Measurements from ENCODE around the gene BMPR1B. TPM values are rescaled to one million over a fixed set of nuclear protein-coding genes. Genes with fewer than 3 reads are reported as not detected.

Gene BMPR1B
- polyA plus RNA-seq, 6 donors from 2014 or later = not detected

DNA sequence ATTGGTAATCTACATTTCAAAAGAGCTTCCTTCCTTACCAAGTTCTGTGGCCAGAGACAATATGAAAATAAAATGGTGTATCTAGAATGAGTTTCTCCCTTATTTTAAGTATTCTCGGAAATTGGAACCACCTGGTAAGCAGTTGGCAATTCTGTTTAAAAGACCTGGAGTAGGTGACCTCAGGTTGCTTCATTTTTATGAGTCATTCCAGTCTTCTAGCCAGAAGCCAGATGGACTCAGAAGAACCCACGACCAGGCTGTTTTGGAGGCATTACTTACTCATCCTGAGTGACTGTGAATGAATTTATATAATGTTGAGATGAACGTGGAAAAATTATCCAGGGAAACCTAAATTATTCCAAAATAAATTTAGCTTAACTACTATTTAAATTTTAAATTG is 9.1 kb downstream of the BMPR1B start:
- Mint-ChIP-seq H3K36me3 (no peaks in the 10 kb centered on the region), H3K9me3 (no peaks in the 10 kb centered on the region), H3K27me3 (peaks cover 19 to 34% (median 27%) of the 10 kb centered on the region in 3 donors), H3K4me1 (no peaks in the 10 kb centered on the region), H3K4me3 (no peak overlapping the region), H3K27ac (no peak overlapping the region)
- ATAC-seq (ENCODE audit: low read depth in 2 of 2) (no peak), DNase-seq (no peak)

DNA sequence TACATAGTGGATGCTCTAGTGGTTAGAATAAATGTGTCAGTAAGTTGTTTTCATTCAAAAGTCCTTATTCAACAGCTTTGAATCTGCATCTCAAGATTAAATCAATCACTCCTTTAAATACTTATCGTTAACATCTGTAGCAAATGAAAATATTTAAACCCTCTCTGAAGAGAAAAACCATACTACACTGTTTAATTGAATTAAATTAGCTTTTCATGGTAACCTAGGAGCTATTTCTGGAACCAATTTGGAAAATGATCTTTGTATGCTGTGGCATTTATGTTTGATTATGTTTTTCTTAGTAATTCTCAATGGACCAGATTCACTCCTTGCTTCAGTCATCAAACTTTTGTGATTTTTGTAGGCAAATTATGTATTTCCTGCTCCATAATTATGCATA is 9.7 kb downstream of the BMPR1B start:
- H3K27me3 Mint-ChIP-seq = peaks cover 14 to 29% (median 27%) of the 10 kb centered on the region in 3 donors
- no peaks in the 10 kb centered on the region for H3K36me3 Mint-ChIP-seq
- no peaks in the 10 kb centered on the region for H3K4me1 Mint-ChIP-seq

DNA sequence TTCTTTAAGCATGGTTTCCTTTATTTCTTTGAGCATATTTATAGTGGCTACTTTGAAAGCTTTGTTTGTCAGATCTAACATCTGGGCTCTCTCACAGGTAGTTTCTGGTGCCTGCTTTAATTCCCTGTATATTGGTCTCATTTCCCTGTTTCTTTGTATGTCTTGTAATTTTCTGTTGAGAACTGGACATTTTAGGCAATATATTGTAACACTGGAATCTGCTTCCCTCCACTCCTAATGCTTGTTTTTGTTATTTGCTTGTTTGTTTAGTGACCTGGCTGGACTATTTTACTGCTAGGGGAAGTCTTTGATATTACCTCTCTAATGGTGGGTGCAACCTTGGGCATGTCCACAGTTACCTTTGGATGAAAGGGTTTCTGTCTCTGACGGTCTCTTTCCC is 25.0 kb downstream of the BMPR1B start:
- Mint-ChIP-seq H3K27ac (no peak overlapping the region), H3K4me1 (no peaks in the 10 kb centered on the region), H3K27me3 (no peaks in the 10 kb centered on the region), H3K4me3 (no peak overlapping the region), H3K9me3 (peaks cover 0 to 17% (median 9%) of the 10 kb centered on the region in 7 donors), H3K36me3 (no peaks in the 10 kb centered on the region)
- ATAC-seq (ENCODE audit: low read depth in 2 of 2) (no peak), DNase-seq (no peak)

More for the DNA sequence above, 9.7 kb downstream of the BMPR1B start:
- Mint-ChIP-seq H3K27ac (no peak overlapping the region), H3K4me3 (no peak overlapping the region), H3K9me3 (no peaks in the 10 kb centered on the region)
- no peak for ATAC-seq (ENCODE audit: low read depth in 2 of 2)
- no peak for DNase-seq

DNA sequence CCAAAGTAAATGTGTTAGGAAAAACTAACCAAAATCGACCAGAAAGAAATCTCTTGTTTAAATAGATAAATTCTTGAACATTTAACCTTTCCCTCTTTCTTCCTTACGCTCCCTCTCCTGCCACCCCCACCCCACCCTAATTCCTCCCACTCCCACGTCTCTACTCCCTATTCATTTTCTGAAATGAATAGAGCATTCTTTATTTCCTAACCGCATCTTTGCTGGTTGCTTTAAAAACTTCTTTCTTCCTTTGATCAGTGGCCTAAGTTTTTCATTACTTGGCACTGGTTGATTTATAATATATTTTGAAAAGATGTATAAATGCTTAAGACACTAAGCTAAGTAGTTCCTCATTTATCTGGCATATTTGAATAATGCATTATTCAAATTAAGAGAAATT is 33.9 kb downstream of the BMPR1B start:
- DNase-seq (no peak), ATAC-seq (ENCODE audit: low read depth in 2 of 2) (no peak)
- Mint-ChIP-seq H3K9me3 (no peaks in the 10 kb centered on the region), H3K27ac (no peak overlapping the region), H3K27me3 (no peaks in the 10 kb centered on the region), H3K4me3 (no peak overlapping the region), H3K36me3 (no peaks in the 10 kb centered on the region), H3K4me1 (no peaks in the 10 kb centered on the region)

DNA sequence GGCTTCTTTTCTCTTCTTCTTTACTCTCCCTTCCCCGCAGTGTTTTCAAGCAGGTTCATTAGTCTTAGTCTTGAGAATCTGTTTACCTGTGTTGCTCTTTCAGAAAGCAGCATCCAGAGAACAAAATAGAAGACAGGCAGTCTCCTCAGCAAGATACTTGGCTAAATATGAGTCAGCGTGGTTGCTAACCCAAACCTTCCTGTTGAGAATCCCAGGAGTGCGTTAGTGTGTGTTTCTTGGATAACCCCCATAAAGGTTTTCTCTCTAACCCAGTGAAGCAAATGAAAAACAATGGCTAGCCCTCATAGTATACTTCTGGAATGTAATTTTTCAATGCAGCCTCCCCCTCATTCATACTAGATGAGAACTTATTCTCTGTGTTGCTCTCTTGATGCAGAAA is 41.1 kb downstream of the BMPR1B start:
- peaks cover 0 to 3% (median 0%) of the 10 kb centered on the region in 7 donors for H3K9me3 Mint-ChIP-seq
- no peaks in the 10 kb centered on the region for H3K4me1 Mint-ChIP-seq
- ATAC-seq (ENCODE audit: low read depth in 2 of 2) = no peak
- no peak for DNase-seq
- H3K27ac Mint-ChIP-seq = no peak overlapping the region
- no peak overlapping the region for H3K4me3 Mint-ChIP-seq
- H3K36me3 Mint-ChIP-seq = no peaks in the 10 kb centered on the region
- H3K27me3 Mint-ChIP-seq = no peaks in the 10 kb centered on the region

DNA sequence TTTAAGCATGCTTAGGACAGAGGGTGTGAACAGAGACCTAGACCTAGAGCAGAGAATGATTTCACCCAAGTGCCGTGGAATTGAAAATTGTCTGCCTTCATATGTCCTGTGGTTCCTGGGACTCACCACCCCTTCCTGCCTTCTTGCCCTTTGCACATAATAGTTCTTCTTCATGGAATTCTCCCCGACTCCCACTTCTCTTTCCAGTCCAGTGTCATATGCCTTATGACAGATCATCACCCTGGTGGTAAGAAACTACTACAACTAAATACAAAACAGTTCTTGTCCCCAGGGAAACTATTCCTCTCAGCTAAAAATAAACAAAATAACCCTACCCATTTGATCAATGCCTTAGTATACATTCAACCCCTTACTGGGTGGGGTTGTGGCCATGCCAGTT is 43.3 kb downstream of the BMPR1B start:
- Mint-ChIP-seq H3K9me3 (peaks cover 0 to 3% (median 0%) of the 10 kb centered on the region in 7 donors), H3K27ac (no peak overlapping the region), H3K27me3 (no peaks in the 10 kb centered on the region), H3K36me3 (no peaks in the 10 kb centered on the region), H3K4me3 (no peak overlapping the region), H3K4me1 (no peaks in the 10 kb centered on the region)
- no peak for DNase-seq
- no peak for ATAC-seq (ENCODE audit: low read depth in 2 of 2)

DNA sequence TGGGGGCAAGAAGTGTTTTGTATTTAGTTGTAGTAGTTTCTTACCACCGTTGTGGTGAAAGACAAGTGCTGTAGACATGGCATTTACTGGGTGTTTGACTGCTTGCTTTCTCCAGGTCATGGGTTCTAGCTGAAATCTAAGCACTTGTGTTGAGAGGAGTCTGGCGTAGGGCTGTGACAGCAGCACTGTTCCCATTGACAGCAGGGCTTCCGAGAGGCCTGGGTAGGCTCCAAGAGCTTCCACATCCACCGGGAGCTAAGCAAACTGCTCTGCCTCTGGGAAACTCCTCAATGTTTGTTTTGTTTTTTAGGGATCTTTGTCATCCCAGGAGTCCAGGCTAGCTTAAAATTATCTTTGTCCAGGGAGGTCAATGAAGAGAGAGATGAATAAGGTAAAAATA is 44.3 kb downstream of the BMPR1B start:
- ATAC-seq (ENCODE audit: low read depth in 2 of 2) (no peak), DNase-seq (no peak)
- Mint-ChIP-seq H3K4me1 (no peaks in the 10 kb centered on the region), H3K27ac (no peak overlapping the region), H3K4me3 (no peak overlapping the region), H3K27me3 (no peaks in the 10 kb centered on the region), H3K36me3 (no peaks in the 10 kb centered on the region), H3K9me3 (peaks cover 0 to 3% (median 0%) of the 10 kb centered on the region in 7 donors)

DNA sequence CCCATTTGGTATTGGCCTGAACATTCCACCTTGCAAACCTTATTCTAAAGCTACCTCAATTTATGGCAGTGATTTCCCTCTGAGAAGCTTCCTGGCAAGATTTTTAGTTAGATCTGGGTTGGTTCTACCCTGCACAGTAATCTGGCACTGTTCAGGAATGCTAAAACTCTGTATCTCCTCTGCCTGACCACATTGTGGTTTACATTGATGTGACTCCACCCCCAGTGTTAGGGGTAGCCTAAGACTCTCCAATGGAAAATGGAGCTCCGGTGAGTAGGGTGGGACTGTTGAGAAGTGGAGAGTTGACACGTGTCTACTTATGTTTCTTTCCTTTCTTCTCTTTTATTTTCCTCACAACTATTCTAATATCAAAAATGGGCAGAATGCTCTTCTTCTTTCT is 45.4 kb downstream of the BMPR1B start:
- DNase-seq = no peak
- no peak overlapping the region for H3K4me3 Mint-ChIP-seq
- H3K4me1 Mint-ChIP-seq = no peaks in the 10 kb centered on the region
- H3K9me3 Mint-ChIP-seq = peaks cover 0 to 3% (median 0%) of the 10 kb centered on the region in 7 donors
- no peak for ATAC-seq (ENCODE audit: low read depth in 2 of 2)
- no peaks in the 10 kb centered on the region for H3K36me3 Mint-ChIP-seq
- no peak overlapping the region for H3K27ac Mint-ChIP-seq
- H3K27me3 Mint-ChIP-seq = no peaks in the 10 kb centered on the region

DNA sequence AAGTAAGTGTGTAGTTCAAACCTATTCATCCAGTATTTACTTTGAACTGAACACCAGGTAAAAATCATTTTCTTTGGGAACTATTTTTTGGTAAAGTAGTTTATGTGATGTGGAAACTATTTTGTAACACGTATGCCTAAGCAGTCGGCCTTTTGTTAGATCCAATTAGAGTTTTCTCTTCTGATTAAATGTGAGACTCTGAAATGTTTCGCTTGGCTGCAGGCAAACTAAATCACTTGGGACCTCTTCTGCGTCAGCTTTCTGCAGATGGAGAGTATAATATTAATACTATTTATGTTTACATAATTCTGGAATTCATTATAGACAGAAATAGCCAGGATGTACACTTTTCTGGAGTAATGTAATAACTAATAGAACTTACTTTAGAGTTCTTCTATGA is 46.9 kb downstream of the BMPR1B start:
- no peaks in the 10 kb centered on the region for H3K36me3 Mint-ChIP-seq
- H3K4me1 Mint-ChIP-seq = no peaks in the 10 kb centered on the region
- DNase-seq (no peak), ATAC-seq (ENCODE audit: low read depth in 2 of 2) (no peak)
- no peak overlapping the region for H3K27ac Mint-ChIP-seq
- H3K9me3 Mint-ChIP-seq = peaks cover 0 to 3% (median 0%) of the 10 kb centered on the region in 7 donors
- no peaks in the 10 kb centered on the region for H3K27me3 Mint-ChIP-seq
- no peak overlapping the region for H3K4me3 Mint-ChIP-seq

DNA sequence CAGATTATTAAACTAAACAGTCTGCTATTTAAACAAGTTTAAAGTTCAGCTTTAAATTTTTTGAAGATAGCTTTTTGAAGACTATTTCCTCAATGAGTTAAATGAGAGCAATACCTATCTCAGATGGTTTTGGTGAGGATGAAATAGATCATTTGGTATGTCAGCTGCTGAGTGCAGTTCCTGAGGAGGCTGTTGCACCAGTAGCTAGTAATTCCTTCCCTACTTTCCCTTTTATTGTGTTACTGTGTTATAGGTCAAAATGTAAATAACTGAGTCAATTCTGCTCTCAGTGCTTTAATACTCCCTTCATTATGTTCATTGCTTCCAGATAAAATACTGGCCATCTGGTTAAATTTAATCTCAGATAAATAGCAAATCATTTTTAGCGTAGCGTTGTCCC is 48.6 kb downstream of the BMPR1B start:
- Mint-ChIP-seq H3K27ac (no peak overlapping the region), H3K9me3 (peaks cover 0 to 3% (median 0%) of the 10 kb centered on the region in 7 donors), H3K27me3 (no peaks in the 10 kb centered on the region), H3K4me3 (no peak overlapping the region), H3K36me3 (no peaks in the 10 kb centered on the region), H3K4me1 (no peaks in the 10 kb centered on the region)
- DNase-seq (no peak), ATAC-seq (ENCODE audit: low read depth in 2 of 2) (no peak)

DNA sequence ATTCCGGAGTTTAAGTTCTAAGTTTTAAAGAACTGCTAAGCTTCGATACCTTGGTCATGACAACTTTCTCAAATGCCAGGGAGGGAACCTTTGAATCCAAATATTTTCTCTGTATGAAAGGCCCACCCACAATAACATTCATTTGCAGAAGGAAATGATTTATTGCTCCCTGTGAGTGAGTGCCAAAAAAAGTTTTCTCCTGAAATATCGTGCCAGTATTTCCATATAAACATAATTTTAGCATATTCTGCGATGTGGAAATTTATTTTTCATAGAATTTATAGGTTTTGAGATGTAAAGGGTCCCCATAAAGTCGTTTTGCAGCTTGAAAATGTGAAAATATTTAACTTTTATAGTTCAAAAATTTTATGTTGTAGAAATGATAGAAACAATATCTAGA is 53.9 kb downstream of the BMPR1B start:
- no peaks in the 10 kb centered on the region for H3K27me3 Mint-ChIP-seq
- no peaks in the 10 kb centered on the region for H3K36me3 Mint-ChIP-seq
- no peaks in the 10 kb centered on the region for H3K4me1 Mint-ChIP-seq
- no peak overlapping the region for H3K27ac Mint-ChIP-seq
- no peaks in the 10 kb centered on the region for H3K9me3 Mint-ChIP-seq
- no peak overlapping the region for H3K4me3 Mint-ChIP-seq
- DNase-seq = no peak
- no peak for ATAC-seq (ENCODE audit: low read depth in 2 of 2)

DNA sequence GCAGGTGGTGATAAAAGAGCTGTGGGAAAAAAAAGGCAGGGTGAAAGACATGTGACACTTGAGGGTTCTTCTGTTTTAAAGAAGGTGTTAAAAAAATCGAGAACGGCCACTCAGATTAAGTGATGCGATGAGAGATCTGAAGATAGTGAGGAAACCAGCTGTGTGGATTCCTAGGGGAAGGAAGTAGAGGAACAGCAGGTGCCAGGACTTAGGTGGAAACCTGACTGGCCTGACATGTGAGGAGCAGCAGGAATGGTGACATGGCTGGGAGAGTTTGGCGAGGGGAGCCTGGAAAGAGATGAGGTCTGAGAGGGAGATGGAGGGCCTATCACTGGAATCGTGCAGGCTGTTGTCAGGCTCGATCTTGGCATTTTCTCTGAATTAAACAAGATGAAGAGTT is 55.5 kb downstream of the BMPR1B start:
- Mint-ChIP-seq H3K4me1 (no peaks in the 10 kb centered on the region), H3K27ac (no peak overlapping the region), H3K36me3 (no peaks in the 10 kb centered on the region), H3K4me3 (no peak overlapping the region), H3K27me3 (no peaks in the 10 kb centered on the region), H3K9me3 (no peaks in the 10 kb centered on the region)
- DNase-seq (no peak), ATAC-seq (ENCODE audit: low read depth in 2 of 2) (no peak)

DNA sequence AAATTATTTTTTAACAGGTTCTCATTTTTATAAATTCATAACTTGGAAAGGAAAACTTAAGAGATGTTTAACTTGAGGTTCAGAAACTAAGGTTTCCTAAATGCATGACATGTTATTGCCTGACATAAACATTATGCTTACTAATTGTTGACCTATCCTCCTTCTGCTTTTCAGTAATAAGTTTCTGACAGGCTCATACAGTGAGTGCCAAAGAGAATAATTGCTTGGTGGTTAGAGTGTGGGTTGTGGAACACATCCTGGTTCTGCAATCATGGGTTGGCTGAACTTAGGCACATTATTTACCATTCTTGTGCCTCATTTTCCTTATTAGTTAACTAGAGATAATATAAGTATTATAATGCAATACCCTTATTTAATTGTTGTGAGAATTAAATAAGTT is 56.5 kb downstream of the BMPR1B start:
- Mint-ChIP-seq H3K4me3 (no peak overlapping the region), H3K36me3 (no peaks in the 10 kb centered on the region), H3K27me3 (peaks cover 0 to under 1% (median 0%) of the 10 kb centered on the region in 3 donors), H3K9me3 (no peaks in the 10 kb centered on the region), H3K4me1 (no peaks in the 10 kb centered on the region), H3K27ac (no peak overlapping the region)
- ATAC-seq (ENCODE audit: low read depth in 2 of 2) (no peak), DNase-seq (no peak)

DNA sequence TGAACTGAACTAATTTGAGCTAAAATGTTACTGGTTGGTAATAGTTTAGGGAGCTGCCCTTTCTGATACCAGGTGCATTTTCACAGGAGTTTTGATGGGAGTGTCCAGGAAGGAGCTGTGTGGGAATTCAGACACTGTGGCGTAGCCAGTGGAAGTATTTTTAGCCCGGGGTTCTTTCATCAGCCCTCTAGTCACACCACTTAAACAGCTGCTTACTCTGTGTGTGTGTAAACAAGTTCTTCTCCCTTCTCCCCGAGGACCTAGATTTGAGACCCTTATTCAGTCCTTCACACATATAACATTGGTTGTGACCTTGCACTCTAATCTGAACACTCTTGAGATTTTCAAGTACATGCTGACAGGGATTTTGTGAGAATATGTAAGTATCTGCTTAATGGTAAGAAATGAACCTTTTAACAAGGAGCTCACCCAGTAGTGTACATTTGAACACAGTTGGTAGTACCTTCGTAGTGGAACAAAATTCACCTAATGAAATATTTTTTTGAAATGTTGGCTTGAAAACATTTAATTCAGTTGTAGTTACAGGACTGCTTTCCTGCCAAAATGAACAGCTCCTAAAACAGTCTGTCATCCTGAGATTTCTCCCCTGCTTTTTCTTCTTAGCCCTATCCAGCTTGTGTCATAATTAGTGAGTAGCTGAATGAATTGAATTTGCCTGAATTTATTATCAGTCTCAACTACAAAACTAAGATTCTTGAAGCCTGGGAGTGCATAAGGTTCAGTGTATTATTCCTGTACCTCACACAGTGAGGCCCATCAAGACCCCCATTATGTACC is 61.8 kb downstream of the BMPR1B start:
- DNase-seq (no peak), ATAC-seq (ENCODE audit: low read depth in 2 of 2) (no peak)
- Mint-ChIP-seq H3K4me1 (no peaks in the 10 kb centered on the region), H3K36me3 (no peaks in the 10 kb centered on the region), H3K4me3 (no peak overlapping the region), H3K27me3 (peaks cover 0 to 7% (median 0%) of the 10 kb centered on the region in 3 donors), H3K9me3 (peaks cover 0 to 2% (median 0%) of the 10 kb centered on the region in 7 donors), H3K27ac (no peak overlapping the region)

Measured in naive B cell (primary cell).